ENCODE results near the gene MYMK.

The MYMK gene

DNA sequence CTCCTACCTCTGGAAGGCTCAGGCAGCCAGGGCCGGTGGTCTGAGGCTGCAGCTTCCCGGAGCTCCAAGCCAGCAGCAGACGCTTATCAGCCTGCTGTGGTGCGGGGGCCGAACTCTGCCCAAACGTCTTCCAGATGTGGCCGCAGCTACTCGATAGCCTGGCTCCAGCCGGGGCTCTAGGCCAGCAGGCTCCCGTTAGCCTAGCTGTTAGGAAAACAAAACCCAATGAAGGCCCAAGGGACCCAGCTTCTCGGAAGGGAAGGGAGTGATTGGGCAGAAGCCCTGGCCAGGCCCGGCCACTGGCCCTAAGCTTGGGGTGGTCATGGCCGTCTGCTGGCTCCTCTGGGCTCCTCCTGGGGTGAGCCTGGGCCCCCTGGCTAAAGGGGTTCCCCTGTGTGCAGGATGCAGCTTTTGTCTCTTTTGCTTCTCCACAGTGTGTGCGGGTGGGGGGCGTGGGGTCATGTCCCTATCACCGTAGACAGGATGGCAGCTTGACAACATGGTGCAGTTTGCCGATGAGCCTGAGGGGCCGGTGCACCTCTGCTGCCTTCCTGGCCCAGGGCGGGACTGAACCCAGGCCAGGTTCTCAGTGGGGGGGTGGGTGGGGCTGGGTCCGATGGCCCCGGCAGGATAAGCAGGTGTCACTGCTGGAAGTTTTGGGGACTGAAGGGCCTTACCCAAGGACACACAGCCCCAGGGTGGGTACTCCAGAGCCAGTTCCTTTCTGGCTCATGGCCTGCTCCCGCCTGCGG is 18.7 kb downstream of the MYMK start:
- ATAC-seq, result peak; percentile 31
- TF ChIP-seq ZNF70 (CRISPR knock-in tag; IDR thresholded peaks at IDR 0.05) (no peak), ZFP30 (CRISPR knock-in tag; IDR thresholded peaks at IDR 0.05) (no peak), ISL1 (CRISPR knock-in tag; IDR thresholded peaks at IDR 0.05) (no peak), TOX (CRISPR knock-in tag; IDR thresholded peaks at IDR 0.05; ENCODE audit: borderline replicate concordance) (no peak), ARNTL (CRISPR knock-in tag; IDR thresholded peaks at IDR 0.05; ENCODE audit: borderline replicate concordance, low read depth) (no peak), BACH2 (CRISPR knock-in tag; IDR thresholded peaks at IDR 0.05; ENCODE audit: borderline replicate concordance) (no peak)
- TF ChIP-seq, protein P1, sequence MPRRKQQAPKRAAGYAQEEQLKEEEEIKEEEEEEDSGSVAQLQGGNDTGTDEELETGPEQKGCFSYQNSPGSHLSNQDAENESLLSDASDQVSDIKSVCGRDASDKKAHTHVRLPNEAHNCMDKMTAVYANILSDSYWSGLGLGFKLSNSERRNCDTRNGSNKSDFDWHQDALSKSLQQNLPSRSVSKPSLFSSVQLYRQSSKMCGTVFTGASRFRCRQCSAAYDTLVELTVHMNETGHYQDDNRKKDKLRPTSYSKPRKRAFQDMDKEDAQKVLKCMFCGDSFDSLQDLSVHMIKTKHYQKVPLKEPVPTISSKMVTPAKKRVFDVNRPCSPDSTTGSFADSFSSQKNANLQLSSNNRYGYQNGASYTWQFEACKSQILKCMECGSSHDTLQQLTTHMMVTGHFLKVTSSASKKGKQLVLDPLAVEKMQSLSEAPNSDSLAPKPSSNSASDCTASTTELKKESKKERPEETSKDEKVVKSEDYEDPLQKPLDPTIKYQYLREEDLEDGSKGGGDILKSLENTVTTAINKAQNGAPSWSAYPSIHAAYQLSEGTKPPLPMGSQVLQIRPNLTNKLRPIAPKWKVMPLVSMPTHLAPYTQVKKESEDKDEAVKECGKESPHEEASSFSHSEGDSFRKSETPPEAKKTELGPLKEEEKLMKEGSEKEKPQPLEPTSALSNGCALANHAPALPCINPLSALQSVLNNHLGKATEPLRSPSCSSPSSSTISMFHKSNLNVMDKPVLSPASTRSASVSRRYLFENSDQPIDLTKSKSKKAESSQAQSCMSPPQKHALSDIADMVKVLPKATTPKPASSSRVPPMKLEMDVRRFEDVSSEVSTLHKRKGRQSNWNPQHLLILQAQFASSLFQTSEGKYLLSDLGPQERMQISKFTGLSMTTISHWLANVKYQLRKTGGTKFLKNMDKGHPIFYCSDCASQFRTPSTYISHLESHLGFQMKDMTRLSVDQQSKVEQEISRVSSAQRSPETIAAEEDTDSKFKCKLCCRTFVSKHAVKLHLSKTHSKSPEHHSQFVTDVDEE (CRISPR knock-in tag; IDR thresholded peaks at IDR 0.05), result 0 out of 2 replicates have a peak, but pooled peaks have one; percentile 38

DNA sequence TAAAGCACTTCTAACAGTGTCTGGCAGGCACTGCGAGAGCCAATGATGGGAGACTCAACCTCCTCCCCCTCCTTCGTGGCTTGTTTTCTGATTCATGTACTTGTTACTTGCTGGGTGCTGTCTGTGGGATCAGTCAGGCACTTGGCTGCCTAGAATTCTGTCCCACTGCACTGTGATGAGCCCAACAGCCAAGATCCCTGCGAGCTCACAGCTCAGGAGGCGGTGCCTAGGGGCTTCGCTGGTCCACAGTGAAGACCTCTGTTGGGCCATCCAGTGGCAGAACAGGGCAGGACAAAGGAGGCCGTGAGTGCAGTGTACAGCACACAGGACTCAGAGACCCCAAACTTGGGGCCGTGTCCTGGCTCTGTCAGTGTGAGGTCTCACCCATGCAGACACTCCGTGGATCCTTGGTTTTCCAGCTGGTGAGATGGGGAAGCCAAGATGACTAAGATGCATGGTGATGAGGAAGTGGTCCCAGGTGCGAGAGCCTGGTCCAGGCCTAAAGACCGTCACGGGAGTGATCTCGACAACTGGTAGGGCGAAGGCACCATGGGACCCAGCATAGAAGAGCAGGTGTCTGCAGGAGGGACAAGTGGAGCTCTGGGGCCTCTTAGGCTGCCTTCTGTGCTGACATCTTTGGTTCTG is 19.5 kb downstream of the MYMK start:
- TF ChIP-seq SNAI2 (CRISPR knock-in tag; IDR thresholded peaks at IDR 0.05) (no peak), CSRNP3 (CRISPR knock-in tag; IDR thresholded peaks at IDR 0.05) (no peak), ZNF8 (CRISPR knock-in tag; IDR thresholded peaks at IDR 0.05) (no peak), POU6F1 (CRISPR knock-in tag; IDR thresholded peaks at IDR 0.05; ENCODE audit: borderline replicate concordance, low read depth) (no peak), ZFP30 (CRISPR knock-in tag; IDR thresholded peaks at IDR 0.05) (no peak), PATZ1 (CRISPR knock-in tag; IDR thresholded peaks at IDR 0.05; ENCODE audit: borderline replicate concordance) (no peak), CSDC2 (CRISPR knock-in tag; IDR thresholded peaks at IDR 0.05) (no peak), ZNF565 (CRISPR knock-in tag; conservative IDR thresholded peaks at IDR 0.05; ENCODE audit: low read depth) (no peak)
- ATAC-seq, result no peak; the same call in 2 of the 3 replicates

DNA sequence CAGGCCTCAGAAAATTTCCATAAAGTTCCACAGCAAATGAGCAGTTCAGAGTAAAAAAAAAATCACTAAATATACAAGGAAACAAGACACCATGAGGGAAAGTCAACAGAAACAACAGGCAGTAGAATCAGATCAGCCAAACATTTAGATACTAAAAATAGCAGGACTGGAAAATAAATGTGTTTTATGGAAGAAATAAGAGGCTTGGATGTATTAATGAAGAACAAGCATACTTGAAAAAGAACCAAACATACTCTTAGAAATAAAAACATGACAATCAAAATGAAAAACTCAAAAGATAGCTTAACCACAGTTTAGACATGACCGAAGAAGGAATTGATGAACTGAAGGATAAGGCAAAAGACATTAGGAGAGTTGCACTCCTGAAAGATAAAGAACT is 22.6 kb downstream of the MYMK start:
- TF ChIP-seq ZNF8 (CRISPR knock-in tag; IDR thresholded peaks at IDR 0.05) (no peak), ZFP30 (CRISPR knock-in tag; IDR thresholded peaks at IDR 0.05) (peak; percentile 96), POU6F1 (CRISPR knock-in tag; IDR thresholded peaks at IDR 0.05; ENCODE audit: borderline replicate concordance, low read depth) (no peak), BACH2 (CRISPR knock-in tag; IDR thresholded peaks at IDR 0.05; ENCODE audit: borderline replicate concordance) (no peak)
- ATAC-seq, result no peak

DNA sequence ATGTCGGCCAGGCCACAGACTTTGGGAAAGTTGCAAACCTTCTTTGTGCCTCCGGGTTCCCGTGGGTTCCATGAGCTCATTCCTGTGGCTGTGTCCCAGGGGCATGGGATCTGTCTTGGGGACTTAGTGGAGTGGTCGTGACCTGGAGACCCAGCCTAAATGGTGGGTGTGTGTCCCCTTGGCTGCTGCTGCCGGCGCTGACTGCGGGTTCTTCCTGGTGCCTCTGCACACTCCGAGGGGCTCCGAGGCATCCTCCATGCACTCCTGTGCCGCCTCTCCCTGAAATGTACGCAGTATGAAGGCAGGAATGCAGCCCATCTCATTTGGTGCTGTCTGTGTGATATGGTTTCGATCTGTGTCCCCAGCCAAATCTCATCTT is 24.9 kb downstream of the MYMK start:
- ATAC-seq, result no peak
- TF ChIP-seq GLIS3 (CRISPR knock-in tag; IDR thresholded peaks at IDR 0.05) (no peak), ZC3H10 (CRISPR knock-in tag; IDR thresholded peaks at IDR 0.05) (no peak), ZFP30 (CRISPR knock-in tag; IDR thresholded peaks at IDR 0.05) (no peak), ESRRG (CRISPR knock-in tag; IDR thresholded peaks at IDR 0.05) (no peak), ZNF70 (CRISPR knock-in tag; IDR thresholded peaks at IDR 0.05) (no peak), TCF4 (CRISPR knock-in tag; IDR thresholded peaks at IDR 0.05; ENCODE audit: borderline replicate concordance) (no peak), CREB5 (CRISPR knock-in tag; IDR thresholded peaks at IDR 0.05; ENCODE audit: low read depth) (no peak), ARNTL (CRISPR knock-in tag; IDR thresholded peaks at IDR 0.05; ENCODE audit: borderline replicate concordance, low read depth) (no peak), ZNF565 (CRISPR knock-in tag; conservative IDR thresholded peaks at IDR 0.05; ENCODE audit: low read depth) (no peak), POU6F1 (CRISPR knock-in tag; IDR thresholded peaks at IDR 0.05; ENCODE audit: borderline replicate concordance, low read depth) (no peak), CSRNP3 (CRISPR knock-in tag; IDR thresholded peaks at IDR 0.05) (no peak), CSDC2 (CRISPR knock-in tag; IDR thresholded peaks at IDR 0.05) (no peak)

Data from SK-N-SH treated with all-trans-retinoic acid at 6 μM for 48 hours (cell line).